HG03175 (cell line): Measurements from ENCODE around the gene DLX3.

Experiments used
- ATAC-seq: cut with Tn5 transposase; IDR thresholded peaks from one replicate; pipeline ENCODE4 v1.9.1; 2021; ENCODE audit warnings: mild to moderate bottlenecking, moderate library complexity; ENCODE audit not compliant: unreplicated experiment

The DLX3 gene

DNA sequence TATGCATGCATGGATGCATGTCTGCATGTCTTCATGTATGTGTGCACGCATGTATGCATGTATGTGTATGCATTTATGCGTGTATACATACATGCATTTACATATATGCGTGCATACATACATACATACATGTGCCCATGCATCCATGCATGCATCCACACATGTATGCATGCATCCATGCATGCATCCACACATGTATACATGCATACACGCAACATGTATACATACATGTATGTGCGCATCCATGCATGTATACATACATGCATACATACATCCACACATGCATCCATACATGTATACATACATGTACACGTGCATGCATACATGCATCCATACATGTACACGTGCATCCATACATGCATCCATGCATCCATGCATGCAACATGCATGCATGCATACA lies 29.8 kb upstream of the DLX3 start:
- no peak for ATAC-seq

DNA sequence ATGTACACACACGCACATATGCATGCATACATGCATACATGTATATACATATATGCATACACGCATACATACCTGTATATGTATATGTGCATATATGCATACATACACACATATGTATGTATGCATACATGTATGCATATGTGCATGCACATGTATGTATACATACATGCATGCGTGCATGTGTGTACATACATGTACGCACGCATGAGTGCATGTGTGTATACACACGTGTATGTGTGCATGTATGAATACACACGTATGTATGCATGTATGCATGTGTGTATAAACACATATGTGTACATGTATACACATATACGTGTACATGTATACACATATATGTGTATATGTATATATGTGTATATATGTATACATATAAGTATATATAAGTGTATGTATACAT lies 28.5 kb upstream of the DLX3 start:
- ATAC-seq, result no peak

DNA sequence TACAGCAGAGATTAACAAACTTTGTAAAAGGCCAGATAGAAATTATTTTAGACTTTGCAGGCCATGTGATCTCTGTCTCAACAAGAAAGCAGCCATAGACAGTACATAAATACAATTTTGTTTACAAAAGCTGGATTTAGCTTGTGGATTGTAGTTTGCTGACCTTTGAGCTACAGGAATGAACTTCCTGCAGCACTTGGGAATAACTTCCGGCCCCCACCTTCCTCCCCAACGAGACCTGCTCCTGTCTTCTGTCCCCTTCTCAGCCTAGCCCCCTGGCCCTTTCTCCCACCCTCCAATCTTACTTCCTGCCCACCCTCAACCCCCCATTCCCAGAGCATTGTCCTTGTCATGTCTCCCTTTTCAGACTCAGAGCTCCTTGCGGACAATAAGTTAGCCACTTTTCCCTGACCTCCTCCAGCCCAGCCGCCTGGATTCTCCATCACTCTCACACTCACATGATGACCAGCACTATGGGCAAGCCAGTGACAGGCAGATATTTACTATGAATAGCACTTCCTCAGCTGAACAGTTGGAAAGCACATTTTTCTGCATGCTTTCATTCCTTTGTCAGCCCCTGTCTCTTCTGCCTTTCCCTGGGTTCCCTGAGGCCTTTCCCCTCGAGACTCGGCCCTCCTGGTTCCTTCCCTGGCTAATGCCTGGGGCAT lies 27.6 kb upstream of the DLX3 start:
- no peak for ATAC-seq

DNA sequence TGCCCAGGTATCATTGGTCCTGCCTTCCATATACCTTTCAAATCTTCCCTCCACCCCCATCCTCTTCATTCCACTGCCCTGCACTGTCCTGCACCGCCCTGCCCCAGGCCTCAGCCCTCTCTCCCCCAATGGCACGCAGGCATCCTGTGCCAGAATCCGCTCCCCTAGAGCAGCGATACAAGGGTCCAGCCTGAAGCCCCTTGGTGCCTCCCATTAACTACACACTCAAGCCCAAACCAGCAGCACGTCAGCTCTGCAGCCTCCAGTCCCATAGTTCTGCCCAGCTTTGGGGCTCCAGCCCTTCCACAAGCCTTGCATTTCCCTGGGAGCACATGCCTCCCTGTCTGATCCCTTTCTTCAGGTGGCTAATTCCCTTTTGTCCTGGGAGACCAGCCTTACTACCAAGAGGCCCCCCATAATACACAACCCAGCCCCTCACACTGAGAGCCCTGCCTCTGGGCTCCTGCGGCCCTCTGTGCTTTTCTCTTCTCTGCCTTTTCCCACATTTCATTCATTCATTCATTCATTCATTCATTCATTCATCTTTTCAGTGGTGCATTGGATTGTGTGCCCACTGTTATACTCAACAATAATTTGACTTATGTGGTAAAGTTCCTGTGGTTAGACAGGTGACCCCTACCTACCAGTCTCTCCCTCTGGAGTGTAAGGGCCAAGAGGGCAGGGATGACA lies 26.8 kb upstream of the DLX3 start:
- no peak for ATAC-seq

DNA sequence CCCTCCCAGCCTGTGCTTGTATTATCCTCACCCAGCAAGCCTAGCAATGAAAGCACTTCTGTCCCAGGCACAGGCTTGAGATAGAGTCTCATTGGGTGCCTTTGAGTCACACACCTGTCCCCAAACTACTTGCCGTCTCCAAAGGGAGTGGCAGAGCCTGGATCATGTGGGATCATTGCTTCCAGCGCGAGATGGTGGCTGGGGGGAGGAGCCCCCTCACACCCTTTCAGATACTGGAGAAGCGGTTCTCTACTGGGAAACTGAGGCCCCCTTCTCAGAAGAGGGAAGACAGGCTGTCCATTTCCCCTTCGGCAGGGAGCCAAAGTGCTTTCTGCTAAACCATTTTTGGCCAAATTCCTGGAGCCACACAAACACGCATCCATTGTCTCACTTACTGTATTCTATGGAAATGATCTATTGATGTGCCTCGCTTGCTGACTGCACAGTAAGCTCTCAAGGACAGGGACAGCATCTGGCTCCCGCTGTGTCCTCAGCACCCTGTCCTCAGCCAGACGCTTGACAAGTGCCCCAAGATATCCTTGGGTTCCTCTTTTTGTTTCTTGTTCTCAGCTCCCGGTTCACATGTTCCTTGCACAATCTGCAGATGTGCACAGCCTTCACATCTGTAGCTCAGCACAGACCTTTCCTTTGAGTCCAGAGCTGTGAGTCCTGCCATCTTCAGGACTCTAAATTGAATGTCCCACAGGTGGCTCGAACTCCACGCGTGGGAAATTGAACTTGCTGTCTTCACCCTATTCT lies 26.0 kb upstream of the DLX3 start:
- no peak for ATAC-seq

DNA sequence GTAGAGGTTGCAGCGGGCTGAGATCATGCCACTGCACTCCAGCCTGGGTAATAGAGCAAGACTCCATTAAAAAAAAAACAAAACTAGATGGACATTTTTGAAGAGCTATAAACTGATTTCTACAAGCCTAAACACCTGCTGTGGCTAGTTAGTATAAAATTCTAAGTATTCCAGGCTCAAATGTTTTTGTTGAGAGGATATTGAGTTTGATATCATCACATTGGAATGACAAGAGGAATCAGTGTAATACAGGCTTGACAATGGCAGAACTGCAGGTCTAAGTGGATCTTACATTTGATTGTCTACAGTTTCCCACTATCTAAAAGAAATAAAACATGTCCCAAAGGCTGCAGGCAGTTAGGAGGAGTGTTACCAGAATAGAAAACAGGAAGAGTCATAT lies 23.9 kb upstream of the DLX3 start:
- no peak for ATAC-seq

DNA sequence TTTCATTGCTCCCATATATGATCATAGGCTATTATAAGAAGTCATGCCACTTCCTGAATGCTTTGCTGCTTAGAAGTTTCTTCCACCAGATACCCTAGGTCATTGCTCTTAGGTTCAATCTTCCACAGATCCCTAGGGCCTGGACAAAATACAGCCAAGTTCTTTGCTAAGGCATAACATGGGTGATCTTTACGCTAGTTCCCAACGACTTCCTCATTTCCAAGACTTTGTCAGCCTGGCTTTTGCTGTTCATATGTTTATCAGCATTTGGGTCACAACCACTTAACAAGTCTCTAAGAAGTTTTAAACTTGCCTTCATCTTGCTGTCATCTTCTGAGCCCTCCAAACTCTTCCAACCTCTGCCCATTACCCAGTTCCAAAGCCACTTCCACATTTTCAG lies 20.1 kb upstream of the DLX3 start:
- ATAC-seq, result no peak

DNA sequence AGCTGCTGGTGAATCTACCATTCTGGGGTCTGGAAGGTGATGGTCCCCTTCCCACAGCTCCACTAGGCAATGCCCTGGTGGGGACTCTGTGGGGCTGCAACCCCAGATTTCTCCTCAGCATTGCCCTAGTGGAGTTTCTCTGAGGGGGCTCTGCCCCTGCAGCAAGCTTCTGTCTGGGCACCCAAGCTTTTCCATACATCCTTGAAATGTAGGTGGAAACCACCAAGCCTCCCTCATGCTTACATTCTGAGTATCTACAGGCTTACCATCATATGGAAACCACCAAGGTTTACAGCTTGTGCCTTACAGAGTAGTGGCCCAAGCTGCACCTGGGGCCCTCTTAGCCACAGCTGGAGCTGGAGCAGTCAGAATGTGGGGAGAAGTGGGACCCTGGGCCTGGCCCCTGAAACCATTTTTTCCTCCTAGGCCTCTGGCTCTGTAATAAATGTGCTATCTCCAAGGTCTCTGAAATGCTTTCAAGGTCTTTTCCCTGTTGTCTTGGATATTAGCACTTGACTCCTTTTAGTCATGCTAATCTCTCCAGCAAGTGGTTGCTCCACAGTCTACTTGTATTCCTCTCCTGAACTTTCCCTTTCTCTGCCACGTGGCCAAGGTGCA lies 19.6 kb upstream of the DLX3 start:
- no peak for ATAC-seq

DNA sequence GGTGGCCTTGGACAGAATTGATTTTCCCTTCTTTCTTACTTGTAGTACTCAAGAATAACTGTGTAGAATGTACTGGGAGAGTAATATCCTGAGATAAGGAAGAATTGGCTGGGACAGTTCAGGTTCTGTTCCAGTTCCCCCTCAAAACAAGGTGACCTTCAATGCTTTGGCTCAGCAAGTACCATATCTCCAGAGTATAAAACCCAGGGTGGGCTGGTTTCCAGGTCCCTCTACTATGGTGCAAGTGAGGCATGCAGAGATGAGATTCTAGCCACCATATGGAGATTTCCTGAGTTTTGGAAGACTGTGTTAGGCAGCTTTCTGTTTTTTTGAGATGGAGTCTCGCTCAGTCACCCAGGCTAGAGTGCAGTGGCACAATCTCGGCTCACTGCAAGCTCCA lies 18.1 kb upstream of the DLX3 start:
- no peak for ATAC-seq

DNA sequence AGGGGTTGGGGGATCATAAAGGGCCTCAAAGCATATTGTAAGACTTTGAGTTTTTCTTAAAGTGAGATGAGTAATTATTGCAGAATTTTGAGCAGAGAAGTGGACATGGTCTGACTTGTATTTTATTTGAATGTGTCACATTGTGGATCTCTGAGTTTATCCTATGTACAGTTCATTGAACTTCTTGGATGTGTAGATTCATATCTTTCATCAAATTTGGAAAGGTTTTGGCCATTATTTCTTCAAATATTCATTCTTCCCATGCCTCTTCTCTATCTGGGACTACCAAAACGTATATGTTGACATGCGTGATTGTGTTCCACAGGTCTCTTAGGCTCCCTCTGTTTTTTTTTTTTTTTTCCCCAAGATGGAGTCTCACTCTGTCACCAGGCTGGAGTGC lies 14.3 kb upstream of the DLX3 start:
- ATAC-seq, result no peak

DNA sequence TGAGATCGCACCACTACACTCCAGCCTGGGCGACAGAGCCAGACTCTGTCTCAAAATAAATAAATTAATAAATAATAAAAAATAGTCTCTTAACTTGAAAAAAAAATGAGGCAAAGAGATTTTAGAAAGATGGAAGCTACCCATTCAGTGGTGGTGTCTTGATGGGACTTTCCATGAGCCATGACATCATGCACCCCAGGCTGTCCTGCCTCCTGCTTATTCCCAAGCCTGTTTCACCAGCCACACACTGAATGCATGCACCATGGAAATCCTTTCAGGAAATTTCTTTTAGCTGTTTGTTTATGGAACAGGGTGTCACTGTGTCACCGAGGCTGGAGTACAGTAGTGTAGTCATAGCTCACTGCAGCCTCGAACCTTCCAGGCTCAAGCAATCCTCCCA lies 8.9 kb upstream of the DLX3 start:
- no peak for ATAC-seq

DNA sequence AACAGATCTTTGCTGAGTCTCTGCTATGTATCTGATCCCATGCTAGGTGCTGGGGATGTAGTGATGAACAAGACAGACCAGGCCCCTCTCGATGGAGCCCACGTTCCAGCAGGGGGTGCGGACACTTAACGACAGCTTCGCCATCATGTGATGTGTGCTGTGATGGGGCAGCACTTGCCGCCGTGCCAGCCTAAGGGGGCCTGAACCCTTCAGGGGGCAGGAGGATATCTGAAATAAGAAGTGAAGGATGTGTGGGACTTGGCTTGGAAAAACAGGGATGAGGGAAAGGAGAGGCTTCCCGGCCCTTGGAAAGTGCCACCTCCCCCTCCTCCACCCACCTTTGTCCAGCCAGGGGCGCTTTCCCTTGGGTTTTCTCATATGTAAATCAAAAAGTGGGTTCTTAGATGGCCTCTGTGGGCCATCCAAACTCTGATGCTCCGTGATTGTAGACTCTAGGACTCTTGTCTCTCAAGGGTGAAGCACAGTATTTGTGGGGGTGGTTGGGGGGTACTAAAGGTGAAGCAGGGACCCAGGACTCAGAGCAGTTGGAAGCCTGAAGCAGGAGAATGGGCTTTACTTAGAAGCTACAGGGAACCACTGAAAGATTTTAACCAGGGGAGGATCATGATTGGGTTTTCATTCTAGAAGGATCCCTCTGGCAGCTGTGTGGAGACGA lies 4.0 kb upstream of the DLX3 start:
- no peak for ATAC-seq

DNA sequence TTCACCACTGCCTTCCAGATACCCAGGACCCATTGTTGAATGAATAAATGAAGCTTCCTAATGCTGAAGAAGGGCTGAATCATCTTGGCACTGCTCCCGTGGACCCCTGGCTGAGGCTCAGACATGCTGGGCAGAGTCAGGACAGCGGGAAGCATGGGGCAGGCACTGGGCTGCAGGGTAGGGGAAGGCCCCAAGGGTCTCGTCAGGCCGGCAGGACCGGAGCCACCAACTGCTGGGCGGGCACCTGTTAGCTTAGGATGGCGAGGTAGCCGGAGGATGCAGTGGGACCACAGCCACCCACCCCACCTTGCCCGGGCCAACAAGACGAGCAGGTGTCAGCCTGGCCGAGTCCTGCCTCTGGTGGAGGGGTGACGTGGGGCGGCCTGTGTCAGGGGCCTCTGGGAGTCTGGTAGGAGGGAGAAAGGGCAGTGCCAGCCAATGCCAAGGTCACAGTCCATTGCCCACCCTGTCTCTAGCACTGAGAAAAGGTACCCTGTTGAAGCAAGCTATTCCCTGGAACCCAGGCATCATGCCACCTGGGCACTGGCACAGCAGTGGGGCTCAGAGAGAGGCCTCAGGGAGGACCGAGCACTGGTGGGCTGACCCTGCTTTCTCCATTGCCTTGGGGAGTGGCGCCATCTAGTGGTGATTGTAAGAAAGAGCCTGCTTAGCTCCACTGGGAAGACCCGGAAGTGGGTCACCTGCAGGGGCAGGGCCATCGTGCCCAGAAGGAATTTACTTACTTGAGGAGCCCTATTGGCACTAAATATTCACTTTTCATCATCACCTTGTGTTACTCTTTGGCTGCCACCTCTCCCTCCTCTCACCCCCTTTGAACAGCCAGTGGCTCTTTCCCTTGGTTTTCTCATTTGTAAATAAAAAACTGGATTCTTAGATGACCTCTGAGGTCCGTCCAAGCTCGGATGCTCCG lies 3.0 kb upstream of the DLX3 start:
- peak; percentile 60 for ATAC-seq

DNA sequence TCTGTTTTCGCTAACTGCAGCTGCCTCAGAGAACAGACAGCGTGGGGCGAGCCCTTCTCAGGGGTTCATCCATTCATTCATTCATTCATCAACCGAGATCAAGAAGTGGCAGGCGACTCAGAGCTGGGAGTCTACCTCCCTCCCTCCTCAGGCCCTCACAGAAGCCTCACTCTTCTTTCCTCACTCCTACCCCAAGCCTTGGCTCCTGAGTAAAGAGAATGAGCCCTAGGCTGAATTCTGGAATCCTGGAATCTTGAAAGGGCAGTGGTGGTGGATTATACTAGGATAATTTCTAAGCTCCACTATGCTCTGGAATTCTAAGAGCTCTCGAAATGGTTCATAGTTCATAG lies 2.3 kb upstream of the DLX3 start:
- ATAC-seq, result no peak

DNA sequence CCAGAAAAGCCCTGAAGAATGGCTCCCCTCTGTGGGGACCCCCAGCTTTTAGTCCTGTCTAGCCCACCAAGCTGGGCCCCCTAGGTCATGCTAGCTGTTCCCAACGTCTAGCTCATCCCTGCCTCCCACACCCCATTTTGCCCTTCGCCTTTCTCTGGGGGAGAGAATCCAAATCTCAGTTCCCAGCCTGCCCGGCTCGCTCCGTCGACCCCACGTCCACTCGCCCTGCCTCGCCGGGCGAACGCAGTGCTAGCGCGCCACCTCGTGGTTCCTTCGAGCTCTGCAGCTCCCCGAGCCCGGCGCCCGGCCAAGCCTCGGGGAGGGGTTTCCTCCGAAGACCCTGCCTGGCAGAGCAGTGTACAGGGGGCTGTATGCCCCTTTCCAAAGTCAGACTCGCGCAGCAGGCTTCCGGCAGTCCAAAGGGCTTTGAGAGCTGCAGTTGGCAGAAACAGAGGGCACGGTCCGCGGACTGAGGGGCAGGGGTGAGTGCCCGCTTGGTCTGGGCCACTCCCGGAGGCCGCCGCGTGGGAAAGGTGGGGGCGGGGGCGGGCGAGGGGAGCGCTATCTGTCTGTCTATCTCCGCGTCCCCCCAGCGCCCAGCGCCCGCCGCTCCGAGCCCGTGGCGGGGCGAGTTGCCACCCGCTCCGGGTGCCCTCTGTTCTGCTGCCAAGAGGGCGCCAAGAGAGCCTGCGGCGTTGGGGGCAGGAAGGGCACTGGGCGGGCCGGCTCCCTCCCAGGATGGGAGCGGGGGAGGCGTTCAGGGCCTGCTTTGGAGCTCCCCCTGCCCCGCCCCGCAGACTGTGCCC lies 1.7 kb upstream of the DLX3 start:
- ATAC-seq, result no peak

DNA sequence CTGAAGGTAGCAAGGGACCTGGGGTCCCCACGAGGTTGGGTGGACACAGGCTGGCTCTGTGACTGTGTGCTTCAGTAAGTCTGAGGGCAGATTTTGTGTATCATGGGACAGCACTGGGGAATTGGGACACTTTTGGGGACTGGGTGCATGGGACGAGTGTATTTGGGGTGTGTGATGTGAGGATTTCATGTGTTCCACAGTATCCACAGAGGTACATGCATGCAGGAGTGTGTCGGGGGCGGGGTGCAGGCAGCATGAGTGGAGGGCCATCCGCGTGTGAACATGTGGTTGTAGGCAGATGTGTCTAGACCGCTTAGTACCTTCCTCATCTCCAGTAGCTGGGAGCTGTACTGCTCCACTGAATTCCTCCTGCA lies 1.1 kb upstream of the DLX3 start:
- no peak for ATAC-seq

DNA sequence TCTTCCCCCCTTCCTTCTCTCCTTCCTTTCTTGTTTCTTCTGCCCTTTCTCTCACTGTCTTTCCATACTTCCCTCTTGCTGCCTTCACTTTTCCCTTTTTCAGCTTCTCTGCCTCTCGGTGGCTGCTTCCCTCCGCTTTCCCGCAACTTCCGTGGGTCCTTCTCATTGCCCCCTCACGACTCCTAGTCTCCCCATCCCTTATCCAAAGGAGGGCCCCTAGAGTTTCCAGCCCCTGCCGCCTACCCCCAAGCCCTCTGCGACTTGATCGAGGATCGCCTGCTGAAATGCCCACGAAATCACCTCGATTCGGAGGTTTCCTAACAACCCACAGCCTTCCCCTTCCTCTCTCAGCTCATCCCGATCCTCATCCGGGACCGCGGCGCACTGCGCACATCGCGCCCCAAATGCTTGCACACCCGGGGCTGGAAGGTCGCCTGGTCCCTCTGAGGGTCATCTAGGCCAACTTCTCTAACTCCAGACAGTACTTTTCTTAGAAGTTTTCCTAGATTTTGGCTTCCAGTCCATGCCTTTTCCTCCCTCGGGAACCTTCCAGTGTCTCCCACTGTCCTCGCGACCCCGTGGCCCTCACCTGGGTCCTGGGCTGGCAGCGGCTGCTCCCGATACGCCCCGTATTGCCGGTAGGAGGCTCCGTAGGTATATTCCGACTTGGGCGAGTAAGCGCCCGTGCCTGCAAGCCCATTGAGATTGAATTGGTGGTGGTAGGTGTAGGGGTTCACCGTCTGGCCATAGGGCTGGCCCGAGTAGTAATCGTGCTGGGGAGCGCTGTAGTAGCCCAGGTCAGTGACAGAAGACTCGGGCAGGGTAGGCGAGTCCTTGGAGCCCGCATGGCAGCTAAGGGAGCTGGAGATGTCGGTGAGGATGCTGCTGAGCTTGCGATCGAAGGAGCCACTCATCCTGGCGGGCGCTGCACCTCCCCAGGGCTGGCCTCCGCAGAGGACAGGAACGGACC lies 654 bp downstream of the DLX3 start:
- ATAC-seq, result no peak

DNA sequence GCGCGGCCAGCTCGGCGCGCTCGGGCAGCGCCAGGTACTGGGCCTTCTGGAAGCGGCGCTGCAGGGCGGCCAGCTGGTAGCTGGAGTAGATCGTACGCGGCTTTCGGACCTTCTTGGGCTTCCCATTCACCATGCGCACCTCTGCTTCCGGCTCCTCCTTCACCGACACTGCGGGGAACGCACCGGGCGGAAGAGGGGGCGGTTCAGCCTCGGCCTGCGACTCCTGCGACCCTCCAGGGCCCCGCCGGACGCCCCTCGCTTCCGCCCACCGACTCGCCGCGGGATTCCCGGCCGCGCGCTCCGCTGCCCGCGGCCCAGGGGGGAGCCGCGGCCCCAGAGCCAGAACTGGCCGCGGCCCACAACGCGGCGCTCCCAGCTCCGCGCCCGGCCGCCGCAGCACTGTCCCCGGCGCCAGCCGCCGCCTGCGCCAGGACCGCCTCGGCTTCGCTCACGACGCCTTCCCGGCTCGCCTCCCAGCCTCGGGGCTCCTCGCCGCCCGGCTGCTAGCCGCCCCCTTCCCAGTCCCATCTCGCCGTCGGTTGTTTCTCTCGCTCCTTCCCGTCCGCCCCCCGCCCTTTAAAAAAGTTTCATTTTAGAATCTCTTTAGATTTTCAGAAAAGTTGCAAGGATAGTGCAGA lies 1.5 kb downstream of the DLX3 start:
- no peak for ATAC-seq
